ENCODE results near the gene SNAI1.

Gene SNAI1

GRCh38 chr20:49969946-49970345, 12.8 kb upstream of the SNAI1 start:
- no peak for TF ChIP-seq CTCF (IDR thresholded peaks at IDR 0.05)

GRCh38 chr20:49970498-49970897, 12.3 kb upstream of the SNAI1 start:
- no peak for TF ChIP-seq CTCF (IDR thresholded peaks at IDR 0.05)

- TF ChIP-seq CTCF (IDR thresholded peaks at IDR 0.05), result no peak
Observed at GRCh38 chr20:49973981-49974380, 8.8 kb upstream of the SNAI1 start.

GRCh38 chr20:49976542-49976941, 6.2 kb upstream of the SNAI1 start:
- TF ChIP-seq CTCF (IDR thresholded peaks at IDR 0.05), result no peak

GRCh38 chr20:49978685-49979029, 4.1 kb upstream of the SNAI1 start:
- TF ChIP-seq CTCF (IDR thresholded peaks at IDR 0.05), result no peak

- TF ChIP-seq CTCF (IDR thresholded peaks at IDR 0.05), result peak; percentile 99
Observed at GRCh38 chr20:49979030-49979832, 3.5 kb upstream of the SNAI1 start.

- TF ChIP-seq CTCF (IDR thresholded peaks at IDR 0.05), result no peak
Observed at GRCh38 chr20:49980140-49981008, 2.4 kb upstream of the SNAI1 start.
